GM21786 (cell line): ENCODE results near the gene FHIT.

ENCODE experiments used
- ATAC-seq: cut with Tn5 transposase; IDR thresholded peaks from one replicate; pipeline ENCODE4 v1.9.1; 2021; ENCODE audit not compliant: unreplicated experiment

FHIT gene

DNA sequence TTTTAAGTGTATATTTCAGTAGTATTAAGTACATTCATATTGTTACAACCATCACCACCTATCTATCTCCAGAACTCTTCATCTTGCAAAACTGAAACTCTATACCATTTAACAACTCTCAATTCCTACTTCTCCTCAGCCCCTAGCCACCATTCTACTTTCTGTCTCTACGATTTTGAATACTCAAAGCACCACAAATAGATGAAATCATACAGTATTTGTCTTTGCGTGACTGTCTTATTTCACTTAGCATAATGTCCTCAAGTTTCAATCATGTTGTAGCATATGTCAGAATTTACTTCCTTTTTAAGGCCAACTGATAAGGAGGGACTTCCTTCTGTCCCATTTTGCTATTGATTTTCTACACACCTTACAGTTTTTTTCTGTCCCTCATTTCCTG, 593.3 kb downstream of the FHIT start:
- ATAC-seq, result peak; percentile 75

GRCh38 chr3:60652829-60653228, 598.4 kb downstream of the FHIT start:
- ATAC-seq, result no peak

GRCh38 chr3:60651799-60652198, 599.5 kb downstream of the FHIT start:
- ATAC-seq, result no peak

GRCh38 chr3:60650171-60650570, 601.1 kb downstream of the FHIT start:
- no peak for ATAC-seq

- ATAC-seq, result no peak
These were observed 605.5 kb downstream of the FHIT start for GRCh38 chr3:60645801-60646200.

GRCh38 chr3:60643831-60644230, 607.4 kb downstream of the FHIT start:
- no peak for ATAC-seq

- ATAC-seq, result no peak
These were observed 609.9 kb downstream of the FHIT start for GRCh38 chr3:60641354-60641753.

DNA sequence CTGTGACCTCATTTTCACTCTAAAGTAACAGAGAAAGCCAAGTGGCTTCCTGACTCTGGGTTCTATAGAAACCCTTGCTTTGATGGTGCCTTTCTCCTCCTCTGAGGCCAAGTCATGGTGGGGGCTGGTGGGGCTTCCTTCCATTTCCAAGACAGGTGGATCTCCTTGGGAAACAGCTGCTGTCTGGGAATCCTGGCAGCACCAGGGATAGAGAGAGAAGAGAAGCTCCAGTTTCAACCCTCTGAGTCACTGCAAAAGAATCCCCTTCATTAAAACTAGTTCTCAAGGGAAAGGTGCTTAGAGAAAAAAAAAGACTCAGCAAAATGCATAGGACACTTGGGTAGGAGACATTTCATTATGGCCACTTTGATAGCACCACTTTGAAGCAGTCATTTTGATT, 614.4 kb downstream of the FHIT start:
- ATAC-seq, result no peak

DNA sequence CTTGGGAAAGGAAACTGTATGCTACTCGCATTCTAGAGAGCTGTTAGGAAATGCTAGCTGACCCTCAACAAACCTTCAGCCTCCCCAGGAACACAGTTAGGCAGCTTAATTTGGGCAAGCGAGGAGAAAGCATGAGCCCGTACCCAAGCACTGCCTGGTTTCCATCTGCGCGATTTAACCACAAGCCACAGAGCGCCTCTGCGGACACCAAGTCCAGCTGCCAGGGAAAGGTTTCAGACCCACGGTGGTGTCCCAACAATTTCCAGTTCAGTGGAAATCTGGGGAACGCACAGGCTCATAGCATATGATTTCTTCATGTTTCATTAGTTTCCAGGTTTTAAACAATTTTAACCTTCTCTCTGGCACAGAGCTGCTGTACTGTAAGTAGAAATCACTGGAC, 617.6 kb downstream of the FHIT start:
- ATAC-seq, result no peak

DNA sequence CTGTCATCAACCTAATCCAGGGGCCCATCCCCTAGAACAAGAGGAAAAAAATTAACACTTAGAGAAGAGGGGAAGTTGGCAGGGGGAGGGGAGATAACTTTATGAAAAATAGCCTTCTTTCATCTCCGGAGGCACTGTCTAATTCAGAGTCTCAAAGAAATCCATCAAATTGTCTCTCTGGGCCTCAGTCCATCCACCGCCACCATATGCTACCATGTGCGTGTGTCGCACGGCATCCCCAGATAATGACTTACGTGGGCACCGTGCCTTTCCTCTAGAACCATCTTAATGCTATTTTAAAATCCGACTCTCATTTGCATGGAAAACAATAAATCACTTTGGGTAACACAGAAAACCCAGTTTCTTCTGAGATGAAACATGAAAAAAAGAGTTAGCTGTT, 619.7 kb downstream of the FHIT start:
- ATAC-seq, result no peak

GRCh38 chr3:60630953-60631352, 620.3 kb downstream of the FHIT start:
- no peak for ATAC-seq

DNA sequence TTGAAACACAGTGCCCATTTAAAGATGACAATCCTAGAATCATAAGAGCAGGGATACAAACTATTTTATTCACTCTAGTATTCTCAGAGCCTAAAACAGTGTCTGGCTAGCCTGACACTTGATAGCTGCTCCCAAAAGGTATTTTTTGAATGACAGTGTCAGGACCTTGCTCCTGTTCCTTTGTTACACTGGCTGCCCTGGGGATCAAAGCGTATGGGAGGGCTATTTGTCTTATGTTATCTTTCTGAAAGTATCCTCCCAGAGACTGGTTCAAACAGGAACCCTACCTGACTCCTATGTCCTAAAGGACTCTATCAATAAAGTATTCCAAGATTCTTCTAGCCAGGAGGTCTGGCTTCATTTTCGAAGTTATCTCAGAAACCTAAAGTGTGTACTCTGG, 621.4 kb downstream of the FHIT start:
- no peak for ATAC-seq

DNA sequence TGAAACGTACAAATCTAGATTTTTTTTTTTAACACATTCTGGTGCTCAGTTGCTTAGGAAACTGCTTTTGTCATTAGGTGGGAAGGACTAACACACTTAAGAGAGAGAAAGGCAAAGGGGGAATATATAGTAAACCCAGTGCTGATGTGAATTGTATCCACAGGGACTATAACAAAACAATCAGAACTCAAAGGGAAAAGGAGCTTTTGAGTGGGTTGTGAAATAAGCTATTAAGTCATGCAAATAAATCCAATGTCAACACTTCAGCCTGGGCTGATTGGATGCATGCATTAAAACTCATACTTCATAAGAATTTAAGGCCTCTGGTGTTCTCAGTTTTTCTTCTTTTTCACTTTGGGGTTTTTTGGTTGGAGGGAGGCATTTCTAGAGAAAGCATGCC, 628.9 kb downstream of the FHIT start:
- ATAC-seq, result no peak

DNA sequence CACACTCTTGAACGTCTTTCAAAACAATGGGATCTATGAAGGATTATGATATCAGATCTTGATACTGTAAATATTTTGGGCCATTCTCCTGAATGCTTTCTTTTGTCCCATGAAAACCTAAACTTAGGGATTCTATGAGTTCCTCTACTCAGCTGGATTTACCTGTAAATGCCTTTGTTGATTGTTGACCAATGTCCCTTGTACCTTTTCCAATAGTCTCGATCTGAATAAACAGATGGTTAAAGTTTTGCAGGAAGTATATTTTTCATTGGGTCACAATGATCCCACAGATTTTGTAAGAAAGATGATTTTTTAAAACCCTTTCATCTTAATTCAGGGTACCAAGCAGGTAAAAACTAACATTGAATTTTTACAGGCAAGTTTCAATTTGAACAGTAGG, 634.1 kb downstream of the FHIT start:
- ATAC-seq, result no peak

DNA sequence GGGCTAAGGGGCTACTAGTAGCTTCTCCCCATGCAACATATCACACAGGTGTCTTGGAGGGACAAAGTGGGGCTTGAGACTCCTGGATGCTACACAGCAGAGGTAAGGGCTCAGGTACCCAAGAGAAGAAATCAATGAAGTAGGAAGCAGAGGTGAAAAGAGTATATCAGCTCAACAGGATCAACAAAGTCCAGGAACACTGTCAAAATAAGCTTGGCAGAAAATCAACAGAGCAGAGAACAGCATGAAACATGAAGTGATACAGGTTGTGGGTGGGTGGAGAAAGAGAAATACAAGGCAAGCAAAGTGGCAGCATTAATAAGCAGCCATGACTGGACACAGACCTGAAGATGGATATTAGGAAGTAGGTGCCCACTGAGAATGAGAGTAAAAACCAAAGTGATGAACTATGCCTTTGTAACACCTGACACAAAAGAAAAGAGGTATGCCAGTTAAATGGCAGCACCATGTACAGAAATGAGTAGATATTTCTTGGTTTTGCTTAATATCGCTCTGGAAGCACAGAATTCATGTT, 637.4 kb downstream of the FHIT start:
- ATAC-seq, result no peak

DNA sequence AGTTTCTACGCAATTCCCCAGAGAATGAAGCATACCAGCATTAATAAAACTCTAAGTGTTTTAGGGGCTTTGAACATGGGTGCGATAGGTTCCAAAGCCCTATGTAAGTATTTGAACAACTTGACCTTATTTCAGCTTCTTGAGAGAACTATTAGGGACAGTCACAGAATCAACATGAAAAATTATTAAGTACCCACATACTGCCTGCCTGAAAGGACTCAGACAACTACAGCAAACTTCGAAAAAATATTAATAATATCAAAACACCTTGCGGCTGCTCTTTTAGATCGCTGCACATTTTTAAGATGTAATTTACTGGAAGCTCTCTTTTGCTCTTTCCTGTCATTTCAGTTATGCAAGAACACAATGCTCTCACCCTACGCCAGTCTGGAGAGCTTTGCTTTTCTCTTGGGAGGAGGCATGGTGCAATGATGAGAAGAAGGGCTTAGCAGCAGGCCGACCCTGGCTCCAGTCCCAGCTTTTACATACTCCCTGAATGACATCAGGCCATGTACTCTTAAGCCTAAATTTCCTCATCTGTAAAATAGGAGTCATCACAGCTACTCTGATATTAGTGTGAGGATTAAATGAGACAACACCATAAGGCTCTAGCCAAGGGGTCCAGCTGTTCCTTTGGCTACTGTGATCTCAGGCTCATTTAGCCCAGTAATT, 640.7 kb downstream of the FHIT start:
- ATAC-seq, result no peak

GRCh38 chr3:60609446-60609845, 641.8 kb downstream of the FHIT start:
- ATAC-seq, result no peak

GRCh38 chr3:60603860-60604259, 647.4 kb downstream of the FHIT start:
- no peak for ATAC-seq

DNA sequence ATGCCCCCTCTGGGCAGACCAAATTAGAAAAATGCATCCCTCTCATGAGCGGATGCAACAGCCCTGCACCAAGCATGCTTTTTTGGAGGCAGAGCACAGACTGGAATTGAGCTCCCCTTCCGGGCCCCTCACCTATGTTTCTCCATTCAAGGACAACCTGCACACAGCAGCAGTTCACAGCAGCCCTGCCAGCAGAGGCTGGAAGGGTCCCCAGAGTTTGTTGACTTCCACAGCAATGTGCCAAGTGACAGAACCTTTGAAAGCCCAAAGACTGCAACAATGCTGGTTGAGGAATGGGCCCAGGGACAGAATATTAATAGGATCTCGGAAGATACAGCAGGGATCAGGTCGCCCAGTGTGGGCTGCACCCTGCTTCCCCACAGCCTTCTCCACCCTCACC, 650.4 kb downstream of the FHIT start:
- ATAC-seq, result no peak

DNA sequence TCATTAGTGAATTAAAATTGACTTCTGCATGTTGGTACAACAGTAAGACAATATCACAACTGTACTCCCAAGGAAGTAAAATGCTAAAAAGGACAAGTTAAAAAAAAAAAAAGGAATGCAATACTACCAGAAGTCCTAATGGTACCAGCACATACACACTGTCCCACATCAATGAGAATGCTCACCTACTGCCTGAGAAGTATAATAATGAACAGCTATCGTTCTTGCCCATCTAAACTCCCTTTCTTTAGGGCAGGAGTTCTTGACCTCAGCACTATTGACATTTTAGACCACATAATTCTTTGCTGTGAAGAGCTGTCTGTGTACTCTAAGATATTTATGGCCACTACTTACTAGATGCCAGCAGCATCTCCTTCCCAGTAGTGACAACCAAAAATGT, 651.7 kb downstream of the FHIT start:
- ATAC-seq, result no peak

DNA sequence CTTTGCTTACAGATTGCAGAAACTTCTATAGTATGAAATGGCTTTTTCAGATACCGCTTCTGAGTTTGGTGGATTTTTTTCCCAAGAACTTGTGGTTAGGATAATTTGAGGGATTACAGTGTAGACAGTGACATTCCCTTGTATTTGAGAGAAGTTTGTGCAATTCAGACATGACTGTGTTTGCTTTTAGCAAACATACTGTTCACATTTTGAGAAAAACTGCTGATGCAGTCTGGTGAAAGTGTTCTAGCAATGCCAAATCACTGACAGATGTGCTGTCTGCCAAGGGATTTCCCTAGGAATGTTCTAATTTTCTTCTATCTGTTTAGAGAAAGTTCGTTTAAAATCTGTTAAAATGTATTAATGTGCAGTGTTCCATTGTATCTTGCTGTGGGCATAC, 652.6 kb downstream of the FHIT start:
- ATAC-seq, result no peak

DNA sequence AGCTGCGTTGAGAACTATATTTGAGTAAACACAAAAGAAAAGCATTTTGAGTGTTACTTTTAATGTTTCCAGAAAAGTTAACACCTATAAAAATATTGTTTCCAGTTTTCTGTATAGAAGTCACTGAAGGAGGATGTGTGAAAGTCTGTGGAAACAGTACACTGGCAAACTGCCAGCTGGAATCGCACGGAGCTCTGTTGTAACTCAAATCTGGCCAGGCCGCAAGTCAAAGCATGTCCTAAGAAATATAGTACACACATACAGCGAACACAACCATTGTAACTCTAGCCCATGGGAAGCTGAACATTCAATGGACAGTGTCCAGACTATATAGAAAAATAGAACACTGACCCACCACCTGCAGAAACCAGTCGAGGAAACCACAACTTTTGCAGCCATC, 657.2 kb downstream of the FHIT start:
- ATAC-seq, result no peak

GRCh38 chr3:60591267-60591666, 660.0 kb downstream of the FHIT start:
- ATAC-seq, result no peak
